Fibroblast of the aortic adventitia (primary cell): ENCODE measurements around the gene CNTN5. TPM values are rescaled to one million over a fixed set of nuclear protein-coding genes. Genes with fewer than 3 reads are reported as not detected.

Source experiments
- DNase-seq: peaks from one replicate; pipeline ENCODE4 v3.0.0-alpha.2; 2010; ENCODE audit warnings: low read depth
- H3K4me3 ChIP-seq: 2 replicates; pipeline ENCODE4 v1.5.1; 2011; ENCODE audit warnings: low read depth, mild to moderate bottlenecking, control low read depth, low read length, moderate library complexity
- CTCF ChIP-seq: IDR thresholded peaks from 2 replicates; pipeline ENCODE4 v1.5.1; 2011; ENCODE audit warnings: mild to moderate bottlenecking, low read length, control low read depth, inconsistent platforms; ENCODE audit not compliant: insufficient read depth
- total RNA-seq: library from RNA; depleted of rRNA; stranded (reverse); fragments of >200 nt; gene quantifications from 2 replicates; pipeline ENCODE4 v1.2.3, GENCODE V29; 2012; ENCODE audit warnings: low replicate concordance

The CNTN5 gene
- total RNA-seq, 1 donor: 0.90 TPM

GRCh38 chr11:99670067-99670676, 649.4 kb downstream of the CNTN5 start:
- no peak for DNase-seq
- no peak overlapping the region for H3K4me3 ChIP-seq
- no peak for TF ChIP-seq CTCF

GRCh38 chr11:99671808-99672409, 651.2 kb downstream of the CNTN5 start:
- no peak for TF ChIP-seq CTCF
- DNase-seq: no peak

GRCh38 chr11:99676292-99676691, 655.5 kb downstream of the CNTN5 start:
- no peak for DNase-seq
- no peak for TF ChIP-seq CTCF
- no peak overlapping the region for H3K4me3 ChIP-seq

More at GRCh38 chr11:99671808-99672409, 651.2 kb downstream of the CNTN5 start:
- H3K4me3 ChIP-seq: no peak overlapping the region

- TF ChIP-seq CTCF: no peak
- DNase-seq: no peak
- H3K4me3 ChIP-seq: no peak overlapping the region
Observed at GRCh38 chr11:99682171-99682570, 661.4 kb downstream of the CNTN5 start.

GRCh38 chr11:99682646-99683045, 661.9 kb downstream of the CNTN5 start:
- H3K4me3 ChIP-seq: no peak overlapping the region
- no peak for TF ChIP-seq CTCF
- DNase-seq: no peak

GRCh38 chr11:99683933-99684332, 663.2 kb downstream of the CNTN5 start:
- DNase-seq: no peak
- no peak overlapping the region for H3K4me3 ChIP-seq
- TF ChIP-seq CTCF: no peak

- H3K4me3 ChIP-seq: no peak overlapping the region
- TF ChIP-seq CTCF: no peak
- DNase-seq: no peak
Observed at GRCh38 chr11:99686838-99687237, 666.1 kb downstream of the CNTN5 start.
